OCI-LY7 (cell line): ENCODE results near the gene ZYG11B. TPM values are rescaled to one million over a fixed set of nuclear protein-coding genes. Genes with fewer than 3 reads are reported as not detected.

Experiments
- BruUV-seq: library from RNA; stranded (reverse); fragments of 400-500 nt; replicated peaks from 2 replicates; lab custom pipeline; 2021; lab: Mats Ljungman, UMichigan
- CTCF ChIA-PET: fragments of 300-600 bp; sonication (Branson Sonifier 250); formaldehyde crosslinking; loops from one replicate; lab custom pipeline; 2022; ENCODE audit warnings: antibody characterized with exemption; ENCODE audit not compliant: unreplicated experiment; lab: Charles Lee
- POLR2A ChIA-PET: fragments of 300-600 bp; sonication (Branson Sonifier 250); formaldehyde crosslinking; loops from one replicate; lab custom pipeline; 2022; ENCODE audit warnings: antibody characterized with exemption; lab: Charles Lee
- DNase-seq: peaks from one replicate; pipeline ENCODE4 v3.0.0-alpha.2; 2015; ENCODE audit warnings: low spot score
- H2AFZ ChIP-seq: fragments of 200-600 bp; sonication (generic), shearing (Covaris generic); 2 replicates; pipeline ENCODE4 v1.6.1; 2014; ENCODE audit warnings: mild to moderate bottlenecking, antibody characterized with exemption, low read length, moderate library complexity
- H3K27ac ChIP-seq: fragments of 200-600 bp; sonication (generic); 2 replicates; pipeline ENCODE4 v1.5.1; 2014; ENCODE audit warnings: mixed run types, low read depth, mild to moderate bottlenecking, moderate library complexity, low read length, inconsistent platforms; ENCODE audit not compliant: poor library complexity, severe bottlenecking
- H3K36me3 ChIP-seq: fragments of 200-600 bp; sonication (generic); 2 replicates; pipeline ENCODE4 v1.6.1; 2014; ENCODE audit warnings: mild to moderate bottlenecking, antibody characterized with exemption, low read length, moderate library complexity, mixed read lengths; ENCODE audit not compliant: insufficient read depth
- H3K4me1 ChIP-seq: fragments of 200-600 bp; sonication (generic); 2 replicates; pipeline ENCODE4 v1.5.1; 2014; ENCODE audit warnings: mild to moderate bottlenecking, low read length; ENCODE audit not compliant: insufficient read depth, poor library complexity, severe bottlenecking
- H3K4me2 ChIP-seq: fragments of 200-600 bp; sonication (generic); 2 replicates; pipeline ENCODE4 v1.6.1; 2014; ENCODE audit warnings: mild to moderate bottlenecking, low read length
- H3K4me3 ChIP-seq: fragments of 200-600 bp; sonication (generic); 2 replicates; pipeline ENCODE4 v1.5.1; 2014; ENCODE audit warnings: mild to moderate bottlenecking, low read depth, low read length; ENCODE audit not compliant: poor library complexity, severe bottlenecking
- H3K79me2 ChIP-seq: fragments of 200-600 bp; sonication (generic); 2 replicates; pipeline ENCODE4 v1.6.1; 2016; ENCODE audit warnings: low read depth, mild to moderate bottlenecking, low read length, moderate library complexity, mixed read lengths; ENCODE audit not compliant: insufficient read depth
- H3K9me2 ChIP-seq: fragments of 200-600 bp; sonication (generic); 2 replicates; pipeline ENCODE4 v1.6.1; 2016; ENCODE audit warnings: mild to moderate bottlenecking, low read length, mixed read lengths; ENCODE audit not compliant: insufficient read depth
- H3K9me3 ChIP-seq: fragments of 200-600 bp; sonication (generic); 2 replicates; pipeline ENCODE4 v1.6.1; 2014; ENCODE audit warnings: mild to moderate bottlenecking, mixed run types, low read length, mixed read lengths
- H4K20me1 ChIP-seq: fragments of 200-600 bp; sonication (generic); 2 replicates; pipeline ENCODE4 v1.6.1; 2014; ENCODE audit warnings: mild to moderate bottlenecking, antibody characterized with exemption, low read length, moderate library complexity, mixed read lengths; ENCODE audit not compliant: insufficient read depth
- CTCF ChIP-seq: fragments of 200-600 bp; sonication (generic); conservative IDR thresholded peaks from 2 replicates; pipeline ENCODE4 v1.5.1; 2014; ENCODE audit warnings: mild to moderate bottlenecking, antibody characterized with exemption, low read length, moderate library complexity, mixed read lengths
- EZH2phosphoT487 ChIP-seq: fragments of 200-600 bp; sonication (generic); IDR thresholded peaks from 2 replicates; pipeline ENCODE4 v1.6.1; 2018; ENCODE audit warnings: low read depth, borderline replicate concordance, mild to moderate bottlenecking, mixed run types, antibody characterized with exemption, low read length, moderate library complexity, mixed read lengths
- intact Hi-C: fragments of 100-400 bp; cut with micrococcal nuclease; formaldehyde crosslinking; loops from one replicate; pipeline ENCODE4 v1.10.0; 2022; ENCODE audit not compliant: unreplicated experiment
- total RNA-seq, 2 experiments: library from RNA; depleted of rRNA in 1 of 2; stranded (reverse); fragments of >200 nt in 1 of 2; shearing (Covaris generic) in 1 of 2; gene quantifications; 2 replicates each; pipeline ENCODE4 v1.2.3, GENCODE V29; 2014 to 2022

Gene ZYG11B
- total RNA-seq, 2 experiments from 2014 or later: 11.2 to 15.9 TPM

GRCh38 chr1:52738148-52738547 lies 11.9 kb downstream of the ZYG11B start:
- POLR2A ChIA-PET: interaction anchor here (0.7 to 1.1 kb wide), 2 partner anchors 12 to 505 kb away, joined by 3 to 5 read pairs; partner anchors contain the start of gene ZYG11B
- BruUV-seq: no TSS peak
- intact Hi-C loops: no loop called here
- Histone ChIP-seq H3K79me2 (no peaks in the 10 kb centered on the region), H3K4me3 (no peak overlapping the region), H4K20me1 (no peaks in the 10 kb centered on the region), H3K27ac (no peak overlapping the region), H3K4me1 (no peaks in the 10 kb centered on the region), H3K9me2 (no peaks in the 10 kb centered on the region), H3K9me3 (no peaks in the 10 kb centered on the region), H2AFZ (no peak overlapping the region), H3K36me3 (no peaks in the 10 kb centered on the region), H3K4me2 (no peak overlapping the region)
- no peak for DNase-seq
- TF ChIP-seq EZH2phosphoT487 (no peak), CTCF (no peak)
- CTCF ChIA-PET: no interaction called here

GRCh38 chr1:52738893-52739292 lies 12.6 kb downstream of the ZYG11B start:
- no peak overlapping the region for H3K27ac ChIP-seq
- no peaks in the 10 kb centered on the region for H3K9me3 ChIP-seq
- no peak for TF ChIP-seq EZH2phosphoT487
- no peak for TF ChIP-seq CTCF
- H3K79me2 ChIP-seq: no peaks in the 10 kb centered on the region
- CTCF ChIA-PET: no interaction called here
- no peaks in the 10 kb centered on the region for H3K36me3 ChIP-seq
- no peak for DNase-seq
- H3K9me2 ChIP-seq: no peaks in the 10 kb centered on the region
- no peak overlapping the region for H3K4me2 ChIP-seq
- H2AFZ ChIP-seq: no peak overlapping the region
- BruUV-seq: no TSS peak
- intact Hi-C loops: no loop called here
- no peak overlapping the region for H3K4me3 ChIP-seq
- H4K20me1 ChIP-seq: no peaks in the 10 kb centered on the region
- POLR2A ChIA-PET: interaction anchor here (0.9 to 1.1 kb wide), 2 partner anchors 8 to 12 kb away, joined by 3 to 5 read pairs; partner anchors contain the start of gene ZYG11B
- no peaks in the 10 kb centered on the region for H3K4me1 ChIP-seq

GRCh38 chr1:52739699-52740467 lies 13.6 kb downstream of the ZYG11B start:
- intact Hi-C loops: no loop called here
- no peaks in the 10 kb centered on the region for H4K20me1 ChIP-seq
- POLR2A ChIA-PET: interaction anchor here (0.5 to 1.1 kb wide), 4 partner anchors 9 to 42 kb away, joined by 3 to 4 read pairs (median 3); no protein-coding TSS in a partner anchor

More at GRCh38 chr1:52739699-52740467, 13.6 kb downstream of the ZYG11B start:
- no peak overlapping the region for H3K27ac ChIP-seq
- H3K4me1 ChIP-seq: no peaks in the 10 kb centered on the region
- H2AFZ ChIP-seq: no peak overlapping the region
- no peaks in the 10 kb centered on the region for H3K79me2 ChIP-seq
- no peak overlapping the region for H3K4me3 ChIP-seq
- no peaks in the 10 kb centered on the region for H3K36me3 ChIP-seq
- TF ChIP-seq EZH2phosphoT487 (no peak), CTCF (no peak)
- CTCF ChIA-PET: no interaction called here
- H3K9me3 ChIP-seq: no peaks in the 10 kb centered on the region
- BruUV-seq: no TSS peak
- H3K4me2 ChIP-seq: no peak overlapping the region
- no peak for DNase-seq
- no peaks in the 10 kb centered on the region for H3K9me2 ChIP-seq
